ENCODE data around the gene SAXO1.

Gene SAXO1

GRCh38 chr9:18971404-18971803, 61.6 kb downstream of the SAXO1 start:
- no peaks in the 10 kb centered on the region for H3K36me3 ChIP-seq (replicated peaks; ENCODE audit: low read depth, low read length)
- H3K27me3 ChIP-seq (ENCODE audit: low read depth, low read length) = peaks cover 21% of the 10 kb centered on the region
- H2AFZ ChIP-seq (ENCODE audit: low read depth, low read length) = no peak overlapping the region
- no peaks in the 10 kb centered on the region for H3K79me2 ChIP-seq (ENCODE audit: low read length)
- H3K9ac ChIP-seq (ENCODE audit: low read length) = no peak overlapping the region
- TF ChIP-seq EZH2phosphoT487 (IDR thresholded peaks at IDR 0.05; ENCODE audit: low read depth) = no peak
- no peaks in the 10 kb centered on the region for H3K9me3 ChIP-seq (ENCODE audit: insufficient read depth, low read length)
- no peak overlapping the region for H3K4me3 ChIP-seq (ENCODE audit: low read length)
- no peaks in the 10 kb centered on the region for H3K4me1 ChIP-seq (ENCODE audit: low read length)
- no peak overlapping the region for H3K27ac ChIP-seq (ENCODE audit: low read length)
- no peaks in the 10 kb centered on the region for H4K20me1 ChIP-seq (ENCODE audit: insufficient read depth, low read length)
- H3K4me2 ChIP-seq (ENCODE audit: low read length) = no peak overlapping the region

GRCh38 chr9:18970393-18970792, 62.6 kb downstream of the SAXO1 start:
- Histone ChIP-seq H3K27ac (ENCODE audit: low read length) (no peak overlapping the region), H3K79me2 (ENCODE audit: low read length) (no peaks in the 10 kb centered on the region), H3K27me3 (ENCODE audit: low read depth, low read length) (peaks cover 20% of the 10 kb centered on the region), H2AFZ (ENCODE audit: low read depth, low read length) (no peak overlapping the region), H4K20me1 (ENCODE audit: insufficient read depth, low read length) (no peaks in the 10 kb centered on the region), H3K4me1 (ENCODE audit: low read length) (no peaks in the 10 kb centered on the region), H3K4me3 (ENCODE audit: low read length) (no peak overlapping the region), H3K4me2 (ENCODE audit: low read length) (no peak overlapping the region), H3K9ac (ENCODE audit: low read length) (no peak overlapping the region), H3K9me3 (ENCODE audit: insufficient read depth, low read length) (no peaks in the 10 kb centered on the region), H3K36me3 (replicated peaks; ENCODE audit: low read depth, low read length) (no peaks in the 10 kb centered on the region)
- TF ChIP-seq, protein P1, sequence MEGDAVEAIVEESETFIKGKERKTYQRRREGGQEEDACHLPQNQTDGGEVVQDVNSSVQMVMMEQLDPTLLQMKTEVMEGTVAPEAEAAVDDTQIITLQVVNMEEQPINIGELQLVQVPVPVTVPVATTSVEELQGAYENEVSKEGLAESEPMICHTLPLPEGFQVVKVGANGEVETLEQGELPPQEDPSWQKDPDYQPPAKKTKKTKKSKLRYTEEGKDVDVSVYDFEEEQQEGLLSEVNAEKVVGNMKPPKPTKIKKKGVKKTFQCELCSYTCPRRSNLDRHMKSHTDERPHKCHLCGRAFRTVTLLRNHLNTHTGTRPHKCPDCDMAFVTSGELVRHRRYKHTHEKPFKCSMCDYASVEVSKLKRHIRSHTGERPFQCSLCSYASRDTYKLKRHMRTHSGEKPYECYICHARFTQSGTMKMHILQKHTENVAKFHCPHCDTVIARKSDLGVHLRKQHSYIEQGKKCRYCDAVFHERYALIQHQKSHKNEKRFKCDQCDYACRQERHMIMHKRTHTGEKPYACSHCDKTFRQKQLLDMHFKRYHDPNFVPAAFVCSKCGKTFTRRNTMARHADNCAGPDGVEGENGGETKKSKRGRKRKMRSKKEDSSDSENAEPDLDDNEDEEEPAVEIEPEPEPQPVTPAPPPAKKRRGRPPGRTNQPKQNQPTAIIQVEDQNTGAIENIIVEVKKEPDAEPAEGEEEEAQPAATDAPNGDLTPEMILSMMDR (IDR thresholded peaks at IDR 0.05; ENCODE audit: low read depth, low read length) = no peak
- no peak for TF ChIP-seq EZH2phosphoT487 (IDR thresholded peaks at IDR 0.05; ENCODE audit: low read depth)

GRCh38 chr9:18969128-18969527, 63.9 kb downstream of the SAXO1 start:
- H3K27me3 ChIP-seq (ENCODE audit: low read depth, low read length) = peaks cover 20% of the 10 kb centered on the region
- no peak overlapping the region for H2AFZ ChIP-seq (ENCODE audit: low read depth, low read length)
- no peak overlapping the region for H3K27ac ChIP-seq (ENCODE audit: low read length)
- no peak overlapping the region for H3K9ac ChIP-seq (ENCODE audit: low read length)
- no peak overlapping the region for H3K4me2 ChIP-seq (ENCODE audit: low read length)
- H4K20me1 ChIP-seq (ENCODE audit: insufficient read depth, low read length) = no peaks in the 10 kb centered on the region
- H3K4me1 ChIP-seq (ENCODE audit: low read length) = no peaks in the 10 kb centered on the region
- no peaks in the 10 kb centered on the region for H3K79me2 ChIP-seq (ENCODE audit: low read length)
- H3K4me3 ChIP-seq (ENCODE audit: low read length) = no peak overlapping the region
- no peak for TF ChIP-seq EZH2phosphoT487 (IDR thresholded peaks at IDR 0.05; ENCODE audit: low read depth)
- TF ChIP-seq, protein P1 (IDR thresholded peaks at IDR 0.05; ENCODE audit: low read depth, low read length) = no peak
- H3K36me3 ChIP-seq (replicated peaks; ENCODE audit: low read depth, low read length) = no peaks in the 10 kb centered on the region
- H3K9me3 ChIP-seq (ENCODE audit: insufficient read depth, low read length) = no peaks in the 10 kb centered on the region

DNA sequence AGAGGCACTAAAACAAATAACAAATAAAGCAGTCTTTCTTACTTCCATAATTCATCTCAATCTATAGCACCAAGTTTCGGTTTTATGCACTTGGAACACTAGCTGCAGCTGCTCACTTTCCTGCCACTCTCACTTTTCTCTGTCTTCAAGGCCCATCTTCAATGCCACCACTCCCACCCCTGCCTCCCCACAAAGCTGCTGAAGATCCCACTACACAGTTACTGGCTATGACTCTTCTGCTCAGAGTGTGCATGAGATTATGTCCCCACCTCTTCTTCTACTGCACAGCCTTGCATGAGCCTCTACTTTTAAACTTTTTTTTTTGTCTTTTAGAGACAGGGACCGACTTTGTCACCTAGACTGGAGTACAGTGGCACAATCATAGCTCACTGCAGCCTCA, 77.4 kb downstream of the SAXO1 start:
- no peak overlapping the region for H3K4me3 ChIP-seq (ENCODE audit: low read length)
- no peaks in the 10 kb centered on the region for H4K20me1 ChIP-seq (ENCODE audit: insufficient read depth, low read length)
- H3K27me3 ChIP-seq (ENCODE audit: low read depth, low read length) = peaks cover 12% of the 10 kb centered on the region
- H3K9ac ChIP-seq (ENCODE audit: low read length) = no peak overlapping the region
- no peaks in the 10 kb centered on the region for H3K9me3 ChIP-seq (ENCODE audit: insufficient read depth, low read length)
- no peaks in the 10 kb centered on the region for H3K36me3 ChIP-seq (replicated peaks; ENCODE audit: low read depth, low read length)
- no peaks in the 10 kb centered on the region for H3K79me2 ChIP-seq (ENCODE audit: low read length)
- no peak overlapping the region for H3K27ac ChIP-seq (ENCODE audit: low read length)
- H3K4me1 ChIP-seq (ENCODE audit: low read length) = peaks cover 6% of the 10 kb centered on the region
- TF ChIP-seq EZH2phosphoT487 (IDR thresholded peaks at IDR 0.05; ENCODE audit: low read depth) = no peak
- TF ChIP-seq, protein P1 (IDR thresholded peaks at IDR 0.05; ENCODE audit: low read depth, low read length) = no peak
- H3K4me2 ChIP-seq (ENCODE audit: low read length) = no peak overlapping the region
- no peak overlapping the region for H2AFZ ChIP-seq (ENCODE audit: low read depth, low read length)

DNA sequence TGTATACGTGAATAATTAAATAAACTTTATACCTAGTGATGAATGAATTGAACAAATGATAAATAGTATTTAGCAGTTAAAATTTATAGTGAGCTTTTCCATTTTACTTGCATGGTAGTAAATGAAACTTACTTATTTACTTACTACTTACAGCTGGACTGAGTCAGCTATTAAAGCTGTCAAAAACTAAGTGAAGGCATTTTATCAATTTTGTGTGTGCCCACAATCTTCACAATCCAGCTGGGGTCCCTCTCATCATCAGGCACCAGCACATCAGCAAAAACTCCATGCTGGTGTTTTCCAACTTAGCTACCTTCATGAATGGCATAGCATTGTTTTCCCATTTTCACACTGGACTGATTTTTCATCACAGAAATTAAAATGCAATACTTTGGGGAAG, 81.1 kb downstream of the SAXO1 start:
- H3K9ac ChIP-seq (ENCODE audit: low read length) = no peak overlapping the region
- no peaks in the 10 kb centered on the region for H3K36me3 ChIP-seq (replicated peaks; ENCODE audit: low read depth, low read length)
- no peaks in the 10 kb centered on the region; the same call in 1 of the 2 replicates for H3K27me3 ChIP-seq (ENCODE audit: low read depth, low read length)
- H2AFZ ChIP-seq (ENCODE audit: low read depth, low read length) = no peak overlapping the region
- no peak overlapping the region for H3K4me2 ChIP-seq (ENCODE audit: low read length)
- H4K20me1 ChIP-seq (ENCODE audit: insufficient read depth, low read length) = no peaks in the 10 kb centered on the region
- TF ChIP-seq, protein P1 (IDR thresholded peaks at IDR 0.05; ENCODE audit: low read depth, low read length) = no peak
- no peak for TF ChIP-seq EZH2phosphoT487 (IDR thresholded peaks at IDR 0.05; ENCODE audit: low read depth)
- no peaks in the 10 kb centered on the region for H3K9me3 ChIP-seq (ENCODE audit: insufficient read depth, low read length)
- no peak overlapping the region for H3K4me3 ChIP-seq (ENCODE audit: low read length)
- H3K79me2 ChIP-seq (ENCODE audit: low read length) = no peaks in the 10 kb centered on the region
- peaks cover 18% of the 10 kb centered on the region for H3K4me1 ChIP-seq (ENCODE audit: low read length)
- no peak overlapping the region for H3K27ac ChIP-seq (ENCODE audit: low read length)

Data from OCI-LY3 (cell line).